ENCODE results near the gene GZMM. TPM values are rescaled to one million over a fixed set of nuclear protein-coding genes. Genes with fewer than 3 reads are reported as not detected.

The GZMM gene
- polyA plus RNA-seq, 3 donors: 0.32 to 1.4 (median 0.48) TPM

GRCh38 chr19:556611-557382, 12.9 kb downstream of the GZMM start:
- Histone ChIP-seq H3K9ac (ENCODE audit: insufficient read depth, low read length, poor library complexity, severe bottlenecking) (peak overlapping the region; percentile 46), H3K27ac (ENCODE audit: low read depth in 1 of 2, low read length in 2 of 2) (peak overlapping the region; percentile 65 to 84), H4K20me1 (ENCODE audit: insufficient read depth, low read length) (no peaks in the 10 kb centered on the region), H3K4me2 (replicated peaks; ENCODE audit: extremely low read depth, low read length, poor library complexity, severe bottlenecking) (peak overlapping the region; percentile 65), H3K9me3 (replicated peaks in 1 of 2; ENCODE audit: control insufficient read depth in 1 of 2, insufficient read depth in 1 of 2, low read length in 2 of 2) (no peaks in the 10 kb centered on the region), H3K79me2 (ENCODE audit: insufficient read depth, low read length) (no peaks in the 10 kb centered on the region), H2AFZ (ENCODE audit: insufficient read depth, low read depth, low read length, poor library complexity, severe bottlenecking) (peak overlapping the region; percentile 50), H3K36me3 (replicated peaks in 1 of 2; ENCODE audit: control insufficient read depth in 1 of 2, insufficient read depth in 2 of 2, low read length in 2 of 2) (no peaks in the 10 kb centered on the region), H3K4me3 (replicated peaks in 1 of 3; ENCODE audit: low read depth in 2 of 3, low read length in 3 of 3) (peak overlapping the region in 1 of 3 experiments; percentile 65), H3K4me1 (ENCODE audit: control insufficient read depth in 1 of 2, insufficient read depth in 2 of 2, low read length in 2 of 2) (peaks cover 26 to 40% of the 10 kb centered on the region in 2 donors), H3K27me3 (ENCODE audit: control insufficient read depth in 2 of 2, insufficient read depth in 2 of 2, low read length in 2 of 2) (no peaks in the 10 kb centered on the region)
- peaks cover 0 to 2% (median under 1%) of the 10 kb centered on the region in 3 donors for H3K27me3 Mint-ChIP-seq (ENCODE audit: low read depth in 3 of 3)
- H3K36me3 Mint-ChIP-seq: peaks cover 0 to 5% of the 10 kb centered on the region in 2 donors
- H3K4me1 Mint-ChIP-seq: peaks cover 38% of the 10 kb centered on the region
- no peak for TF ChIP-seq CTCF (IDR thresholded peaks at IDR 0.05)
- H3K27ac Mint-ChIP-seq: peak overlapping the region; percentile 82 to 94 (median 90)
- no peak for DNase-seq
- intact Hi-C loops (cut with micrococcal nuclease): loop anchor here in 1 of 2 donors (2.0 kb wide), 1 partner anchor 14 kb away; no protein-coding TSS in a partner anchor
- peaks cover 0 to 5% (median 0%) of the 10 kb centered on the region in 7 donors for H3K9me3 Mint-ChIP-seq
- peak overlapping the region; percentile 64 to 82 for H3K4me3 Mint-ChIP-seq
- WGBS (ENCODE audit: insufficient coverage): 88% methylated on average over 31 of the region's 31 CpGs

GRCh38 chr19:558770-559439, 15.1 kb downstream of the GZMM start:
- Histone ChIP-seq H3K79me2 (ENCODE audit: insufficient read depth, low read length) (no peaks in the 10 kb centered on the region), H3K9me3 (replicated peaks in 1 of 2; ENCODE audit: control insufficient read depth in 1 of 2, insufficient read depth in 1 of 2, low read length in 2 of 2) (no peaks in the 10 kb centered on the region), H3K4me3 (replicated peaks in 1 of 3; ENCODE audit: low read depth in 2 of 3, low read length in 3 of 3) (no peak overlapping the region), H3K4me1 (ENCODE audit: control insufficient read depth in 1 of 2, insufficient read depth in 2 of 2, low read length in 2 of 2) (peaks cover 26 to 40% of the 10 kb centered on the region in 2 donors), H2AFZ (ENCODE audit: insufficient read depth, low read depth, low read length, poor library complexity, severe bottlenecking) (no peak overlapping the region), H3K4me2 (replicated peaks; ENCODE audit: extremely low read depth, low read length, poor library complexity, severe bottlenecking) (no peak overlapping the region), H4K20me1 (ENCODE audit: insufficient read depth, low read length) (no peaks in the 10 kb centered on the region), H3K9ac (ENCODE audit: insufficient read depth, low read length, poor library complexity, severe bottlenecking) (no peak overlapping the region), H3K36me3 (replicated peaks in 1 of 2; ENCODE audit: control insufficient read depth in 1 of 2, insufficient read depth in 2 of 2, low read length in 2 of 2) (peaks cover 0 to 6% of the 10 kb centered on the region in 2 donors), H3K27me3 (ENCODE audit: control insufficient read depth in 2 of 2, insufficient read depth in 2 of 2, low read length in 2 of 2) (no peaks in the 10 kb centered on the region), H3K27ac (ENCODE audit: low read depth in 1 of 2, low read length in 2 of 2) (no peak overlapping the region)
- Mint-ChIP-seq H3K4me1 (peaks cover 38% of the 10 kb centered on the region), H3K9me3 (peaks cover 0 to 12% (median 3%) of the 10 kb centered on the region in 7 donors), H3K27me3 (ENCODE audit: low read depth in 3 of 3) (peaks cover 0 to 3% (median 2%) of the 10 kb centered on the region in 3 donors), H3K4me3 (no peak overlapping the region), H3K27ac (no peak overlapping the region), H3K36me3 (peaks cover 12 to 20% of the 10 kb centered on the region in 2 donors)
- DNase-seq: no peak
- intact Hi-C loops (cut with micrococcal nuclease): no loop called here
- WGBS (ENCODE audit: insufficient coverage): 79% methylated on average over 17 of the region's 21 CpGs
- no peak for TF ChIP-seq CTCF (IDR thresholded peaks at IDR 0.05)
